Natural killer cell (primary cell): ENCODE results near the gene FBXO33. TPM values are rescaled to one million over a fixed set of nuclear protein-coding genes. Genes with fewer than 3 reads are reported as not detected.
A peak's percentile ranks its signal among the peaks of the same experiment; 100 is the strongest.

ENCODE experiments used
- ATAC-seq, 3 donors: fragments of 150-1000 bp in 2 of 3; fragments of 200-7000 bp in 1 of 3; cut with Tn5 transposase; 1 replicate in 1 of 3; 2 replicates in 2 of 3; pipeline ENCODE4 v1.10.0; 2021; ENCODE audit warnings: mild to moderate bottlenecking in 2 of 3, moderate library complexity in 2 of 3
- DNase-seq, 2 donors: peaks; one replicate each; pipeline versions ENCODE4 v3.0.0 to v3.0.0-alpha.2; 2013 to 2021; ENCODE audit warnings: mixed read lengths in 1 of 2
- H3K27ac ChIP-seq: one replicate; pipeline ENCODE4 v1.5.1; 2013; ENCODE audit warnings: mild to moderate bottlenecking, low read length
- H3K27me3 ChIP-seq: one replicate; pipeline ENCODE4 v1.6.1; 2013; ENCODE audit warnings: low read length; ENCODE audit not compliant: control insufficient read depth, insufficient read depth
- H3K36me3 ChIP-seq: one replicate; pipeline ENCODE4 v1.6.1; 2013; ENCODE audit warnings: low read length; ENCODE audit not compliant: control insufficient read depth, insufficient read depth
- H3K4me1 ChIP-seq: one replicate; pipeline ENCODE4 v1.6.1; 2013; ENCODE audit warnings: low read length; ENCODE audit not compliant: control insufficient read depth, insufficient read depth
- H3K4me3 ChIP-seq: one replicate; pipeline ENCODE4 v1.5.1; 2013; ENCODE audit warnings: low read length
- H3K9me3 ChIP-seq: one replicate; pipeline ENCODE4 v1.6.1; 2013; ENCODE audit warnings: low read length; ENCODE audit not compliant: control insufficient read depth, insufficient read depth
- H3K27ac Mint-ChIP-seq, 2 donors: one replicate each; pipeline ENCODE4 v1.8.0; 2022; ENCODE audit warnings: mild to moderate bottlenecking in 2 of 2, mixed read lengths in 2 of 2, moderate library complexity in 1 of 2
- H3K27me3 Mint-ChIP-seq, 2 donors: one replicate each; pipeline ENCODE4 v1.8.0; 2022; ENCODE audit warnings: low read depth in 2 of 2, mixed read lengths in 2 of 2
- H3K36me3 Mint-ChIP-seq: one replicate; pipeline ENCODE4 v1.8.0; 2022; ENCODE audit warnings: mixed read lengths
- H3K4me1 Mint-ChIP-seq, 2 donors: one replicate each; pipeline ENCODE4 v1.8.0; 2022; ENCODE audit warnings: mixed read lengths in 2 of 2
- H3K4me3 Mint-ChIP-seq: one replicate; pipeline ENCODE4 v1.8.0; 2022; ENCODE audit warnings: mild to moderate bottlenecking, moderate library complexity, mixed read lengths
- H3K9me3 Mint-ChIP-seq, 2 donors: one replicate each; pipeline ENCODE4 v1.8.0; 2022; ENCODE audit warnings: mixed read lengths in 2 of 2
- WGBS: methylation state at CpG from one replicate; pipeline ENCODE4 v1.1.7; 2013; ENCODE audit warnings: missing lambda C conversion rate; ENCODE audit not compliant: insufficient coverage; 5-methylcytosine and 5-hydroxymethylcytosine counted together
- intact Hi-C: fragments of 100-400 bp; cut with micrococcal nuclease; formaldehyde crosslinking; loops from one replicate; pipeline ENCODE4 v1.14.2; 2022
- total RNA-seq, 4 donors: library from RNA; stranded (reverse); fragments of 120-200 nt in 1 of 4; gene quantifications; one replicate each; pipeline versions ENCODE4 v1.2.3 to v1.2.4, GENCODE V29; 2013 to 2022
- TF ChIP-seq, protein P1 (sequence below): fragments of 200-600 bp; IDR thresholded peaks from one replicate; pipeline ENCODE4 v1.8.0; 2022; ENCODE audit warnings: antibody characterized with exemption

The FBXO33 gene
- total RNA-seq, 3 donors from 2014 or later (not counting 1 experiment from before 2014, with no cell fraction given): 45.7 to 54.1 (median 50.2) TPM

GRCh38 chr14:39376667-39377403 lies 55.4 kb downstream of the FBXO33 start:
- H3K27me3 ChIP-seq: no peaks in the 10 kb centered on the region
- H3K27me3 Mint-ChIP-seq: no peaks in the 10 kb centered on the region
- H3K4me3 ChIP-seq: no peak overlapping the region
- peaks cover under 1% of the 10 kb centered on the region for H3K4me1 ChIP-seq
- no peaks in the 10 kb centered on the region for H3K9me3 Mint-ChIP-seq
- H3K4me1 Mint-ChIP-seq: peaks cover 21 to 22% of the 10 kb centered on the region in 2 donors
- no peaks in the 10 kb centered on the region for H3K36me3 ChIP-seq
- ATAC-seq (no peak), DNase-seq (no peak)
- peak overlapping the region in 1 of 2 donors; percentile 16 for H3K27ac Mint-ChIP-seq
- no peak overlapping the region for H3K27ac ChIP-seq
- intact Hi-C loops: no loop called here
- TF ChIP-seq, protein P1, sequence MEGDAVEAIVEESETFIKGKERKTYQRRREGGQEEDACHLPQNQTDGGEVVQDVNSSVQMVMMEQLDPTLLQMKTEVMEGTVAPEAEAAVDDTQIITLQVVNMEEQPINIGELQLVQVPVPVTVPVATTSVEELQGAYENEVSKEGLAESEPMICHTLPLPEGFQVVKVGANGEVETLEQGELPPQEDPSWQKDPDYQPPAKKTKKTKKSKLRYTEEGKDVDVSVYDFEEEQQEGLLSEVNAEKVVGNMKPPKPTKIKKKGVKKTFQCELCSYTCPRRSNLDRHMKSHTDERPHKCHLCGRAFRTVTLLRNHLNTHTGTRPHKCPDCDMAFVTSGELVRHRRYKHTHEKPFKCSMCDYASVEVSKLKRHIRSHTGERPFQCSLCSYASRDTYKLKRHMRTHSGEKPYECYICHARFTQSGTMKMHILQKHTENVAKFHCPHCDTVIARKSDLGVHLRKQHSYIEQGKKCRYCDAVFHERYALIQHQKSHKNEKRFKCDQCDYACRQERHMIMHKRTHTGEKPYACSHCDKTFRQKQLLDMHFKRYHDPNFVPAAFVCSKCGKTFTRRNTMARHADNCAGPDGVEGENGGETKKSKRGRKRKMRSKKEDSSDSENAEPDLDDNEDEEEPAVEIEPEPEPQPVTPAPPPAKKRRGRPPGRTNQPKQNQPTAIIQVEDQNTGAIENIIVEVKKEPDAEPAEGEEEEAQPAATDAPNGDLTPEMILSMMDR: no peak
- H3K36me3 Mint-ChIP-seq: no peaks in the 10 kb centered on the region
- H3K4me3 Mint-ChIP-seq: no peak overlapping the region
- H3K9me3 ChIP-seq: no peaks in the 10 kb centered on the region
- WGBS: 46% methylated on average over 3 of the region's 4 CpGs

- Mint-ChIP-seq H3K27ac (no peak overlapping the region), H3K27me3 (no peaks in the 10 kb centered on the region), H3K4me3 (no peak overlapping the region), H3K4me1 (peaks cover 11 to 15% of the 10 kb centered on the region in 2 donors), H3K36me3 (no peaks in the 10 kb centered on the region), H3K9me3 (no peaks in the 10 kb centered on the region)
- no peaks in the 10 kb centered on the region for H3K4me1 ChIP-seq
- no peak overlapping the region for H3K4me3 ChIP-seq
- no peak for ATAC-seq
- intact Hi-C loops: no loop called here
- no peak overlapping the region for H3K27ac ChIP-seq
- TF ChIP-seq, protein P1: no peak
- peaks cover 11% of the 10 kb centered on the region for H3K36me3 ChIP-seq
- DNase-seq: no peak
- no peaks in the 10 kb centered on the region for H3K9me3 ChIP-seq
- H3K27me3 ChIP-seq: no peaks in the 10 kb centered on the region
Observed at GRCh38 chr14:39374851-39375250, 57.4 kb downstream of the FBXO33 start.

DNA sequence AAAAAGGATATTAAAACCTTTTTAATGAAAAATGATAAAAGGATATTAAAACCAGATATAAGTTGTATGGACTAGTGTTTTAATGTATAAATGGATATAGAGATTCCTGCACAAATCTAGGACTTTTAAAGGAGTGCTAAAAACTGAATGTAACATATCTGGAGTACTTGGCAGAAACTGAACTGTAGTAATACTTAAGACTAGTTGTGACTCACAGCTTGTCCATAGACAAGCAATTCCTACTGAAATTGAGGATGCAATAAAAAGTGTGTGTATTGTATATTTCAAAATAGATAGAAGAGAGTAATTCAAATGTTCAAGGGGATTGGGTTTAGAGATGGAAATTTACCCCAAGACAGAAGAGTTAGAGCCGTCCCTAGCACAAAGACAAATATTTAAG lies 59.6 kb downstream of the FBXO33 start:
- intact Hi-C loops: no loop called here

More for the DNA sequence above, 59.6 kb downstream of the FBXO33 start:
- Histone ChIP-seq H3K27ac (no peak overlapping the region), H3K36me3 (peaks cover 11% of the 10 kb centered on the region), H3K9me3 (no peaks in the 10 kb centered on the region), H3K27me3 (no peaks in the 10 kb centered on the region), H3K4me1 (no peaks in the 10 kb centered on the region), H3K4me3 (no peak overlapping the region)
- H3K36me3 Mint-ChIP-seq: no peaks in the 10 kb centered on the region
- TF ChIP-seq, protein P1: no peak
- no peak for DNase-seq
- H3K4me3 Mint-ChIP-seq: no peak overlapping the region
- H3K9me3 Mint-ChIP-seq: no peaks in the 10 kb centered on the region
- H3K27me3 Mint-ChIP-seq: no peaks in the 10 kb centered on the region
- peaks cover 17 to 29% of the 10 kb centered on the region in 2 donors for H3K4me1 Mint-ChIP-seq
- ATAC-seq: no peak
- H3K27ac Mint-ChIP-seq: peak overlapping the region in 1 of 2 donors; percentile 7
- 86% methylated on average over 1 of the region's 1 CpG for WGBS
